Stimulated activated naive CD4-positive, alpha-beta T cell (primary cell): ENCODE measurements around the gene ULBP3.
"Not testable (repeated sequence)": the region's sequence is repeated elsewhere in the genome, so short reads cannot be mapped to it uniquely, and the experiment has no call there.

Experiments used
- DNase-seq, 6 experiments: peaks; one replicate each; lab custom pipeline; 2025; lab: John Stamatoyannopoulos, UW

The ULBP3 gene

GRCh38 chr6:150076196-150076893 is 7.4 kb upstream of the ULBP3 start:
- no peak for DNase-seq

GRCh38 chr6:150075034-150075421 is 6.1 kb upstream of the ULBP3 start:
- DNase-seq: no peak

- DNase-seq: not testable (repeated sequence)
Measured at GRCh38 chr6:150074396-150075033, 5.6 kb upstream of the ULBP3 start.

- DNase-seq: no peak
Measured at GRCh38 chr6:150072201-150072600, 3.3 kb upstream of the ULBP3 start.

GRCh38 chr6:150070236-150070818 is 1.4 kb upstream of the ULBP3 start:
- no peak for DNase-seq

- no peak for DNase-seq
Measured at GRCh38 chr6:150069706-150070105, 785 bp upstream of the ULBP3 start.

- no peak for DNase-seq
Measured at GRCh38 chr6:150068151-150068550, 770 bp downstream of the ULBP3 start.

- DNase-seq: no peak
Measured at GRCh38 chr6:150065083-150065482, 3.8 kb downstream of the ULBP3 start.

- no peak for DNase-seq
Measured at GRCh38 chr6:150063640-150064039, 5.3 kb downstream of the ULBP3 start.

- not testable (repeated sequence) for DNase-seq
Measured at GRCh38 chr6:150059973-150060372, 8.9 kb downstream of the ULBP3 start.

GRCh38 chr6:150058986-150059385 is 9.9 kb downstream of the ULBP3 start:
- no peak for DNase-seq

- no peak for DNase-seq
Measured at GRCh38 chr6:150058231-150058792, 10.6 kb downstream of the ULBP3 start.

GRCh38 chr6:150057501-150057951 is 11.4 kb downstream of the ULBP3 start:
- no peak for DNase-seq

- no peak for DNase-seq
Measured at GRCh38 chr6:150056916-150057315, 12.0 kb downstream of the ULBP3 start.

- no peak for DNase-seq
Measured at GRCh38 chr6:150056156-150056555, 12.8 kb downstream of the ULBP3 start.

GRCh38 chr6:150055131-150055530 is 13.8 kb downstream of the ULBP3 start:
- DNase-seq: no peak

- no peak for DNase-seq
Measured at GRCh38 chr6:150053450-150053849, 15.5 kb downstream of the ULBP3 start.

- no peak for DNase-seq
Measured at GRCh38 chr6:150050846-150051245, 18.1 kb downstream of the ULBP3 start.

GRCh38 chr6:150048099-150048498 is 20.8 kb downstream of the ULBP3 start:
- no peak for DNase-seq

GRCh38 chr6:150046943-150047342 is 22.0 kb downstream of the ULBP3 start:
- DNase-seq: no peak

- DNase-seq: no peak
Measured at GRCh38 chr6:150044621-150045145, 24.2 kb downstream of the ULBP3 start.

- no peak for DNase-seq
Measured at GRCh38 chr6:150043501-150044412, 25.2 kb downstream of the ULBP3 start.
